ENCODE results near the gene RUFY1. TPM values are rescaled to one million over a fixed set of nuclear protein-coding genes. Genes with fewer than 3 reads are reported as not detected.

The RUFY1 gene
- total and polyA plus RNA-seq, 7 experiments from 2014 or later, result 21.0 to 63.0 (median 46.1) TPM

DNA sequence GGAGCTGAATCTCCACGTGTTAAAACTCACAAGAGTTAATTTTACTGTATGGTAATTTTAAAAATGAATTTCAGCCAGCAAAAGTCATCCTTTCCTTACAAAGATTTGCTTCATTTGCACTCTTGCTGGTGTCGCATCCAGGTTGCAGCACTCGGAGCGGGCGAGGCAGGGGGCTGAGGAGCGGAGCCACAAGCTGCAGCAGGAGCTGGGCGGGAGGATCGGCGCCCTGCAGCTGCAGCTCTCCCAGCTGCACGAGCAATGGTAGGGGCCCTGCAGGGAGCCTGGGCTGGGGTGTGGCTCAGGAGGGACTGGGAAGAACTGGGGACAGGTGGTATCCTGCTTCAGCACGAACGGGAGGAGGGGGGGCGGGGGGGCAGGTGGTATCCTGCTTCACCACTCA lies 46.1 kb downstream of the RUFY1 start:
- no peaks in the 10 kb centered on the region for H3K4me1 ChIP-seq (ENCODE audit: control insufficient read depth in 2 of 2, insufficient read depth in 2 of 2, low read length in 2 of 2)
- H3K36me3 ChIP-seq (ENCODE audit: control insufficient read depth in 2 of 3, insufficient read depth in 3 of 3, low read length in 3 of 3), result peaks cover 0 to 82% (median 14%) of the 10 kb centered on the region in 3 experiments
- CTCF ChIA-PET, result interaction anchor here (1.4 kb wide), 1 partner anchor 64 kb away, joined by 5 read pairs; no protein-coding TSS in a partner anchor
- Mint-ChIP-seq H3K4me1 (peaks cover 0 to 8% (median 0%) of the 10 kb centered on the region in 7 donors), H3K27me3 (no peaks in the 10 kb centered on the region), H3K27ac (no peak overlapping the region), H3K9me3 (no peaks in the 10 kb centered on the region), H3K4me3 (no peak overlapping the region), H3K36me3 (peaks cover 10 to 49% (median 28%) of the 10 kb centered on the region in 5 donors)
- H3K4me3 ChIP-seq (ENCODE audit: low read length), result no peak overlapping the region
- DNase-seq (no peak), ATAC-seq (no peak)
- intact Hi-C loops (cut with micrococcal nuclease), result no loop called here
- POLR2A ChIA-PET, result no interaction called here
- H3K9me3 ChIP-seq (ENCODE audit: control insufficient read depth in 2 of 3, low read length in 3 of 3), result no peaks in the 10 kb centered on the region
- H3K27me3 ChIP-seq (ENCODE audit: control insufficient read depth in 2 of 2, insufficient read depth in 2 of 2, low read length in 2 of 2), result no peaks in the 10 kb centered on the region
- no peak overlapping the region for H3K27ac ChIP-seq (ENCODE audit: low read depth, low read length)

DNA sequence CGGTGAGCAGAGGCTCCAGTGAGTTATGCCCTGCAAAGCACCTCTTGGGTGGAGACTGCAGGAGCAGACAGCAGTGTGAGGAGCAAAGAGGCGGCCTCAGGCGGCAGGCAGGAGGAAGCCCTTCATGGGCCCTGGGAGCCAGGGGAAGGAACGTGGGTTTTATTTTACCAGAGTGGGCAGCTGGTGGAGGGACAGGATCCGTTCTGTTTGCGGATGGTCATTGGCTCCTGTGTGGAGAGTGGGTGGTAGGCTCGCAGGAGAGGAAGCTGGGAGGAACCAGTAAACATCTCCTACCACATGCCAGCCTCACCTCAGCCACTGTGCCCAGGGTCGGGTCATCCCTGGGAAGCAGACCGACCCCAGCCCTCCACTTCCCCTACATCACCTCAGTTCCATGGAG lies 48.7 kb downstream of the RUFY1 start:
- H3K4me3 ChIP-seq (ENCODE audit: low read length), result no peak overlapping the region
- H3K9me3 Mint-ChIP-seq, result no peaks in the 10 kb centered on the region
- H3K4me3 Mint-ChIP-seq, result no peak overlapping the region
- peaks cover 0 to 8% (median 0%) of the 10 kb centered on the region in 7 donors for H3K4me1 Mint-ChIP-seq
- peaks cover 6 to 36% (median 17%) of the 10 kb centered on the region in 5 donors for H3K36me3 Mint-ChIP-seq
- DNase-seq (no peak), ATAC-seq (no peak)
- ChIA-PET POLR2A (interaction anchor here (1.5 kb wide), 1 partner anchor 9 kb away, joined by 4 read pairs; no protein-coding TSS in a partner anchor), CTCF (no interaction called here)
- H3K27me3 Mint-ChIP-seq, result no peaks in the 10 kb centered on the region
- no peaks in the 10 kb centered on the region for H3K27me3 ChIP-seq (ENCODE audit: control insufficient read depth in 2 of 2, insufficient read depth in 2 of 2, low read length in 2 of 2)
- no peaks in the 10 kb centered on the region for H3K9me3 ChIP-seq (ENCODE audit: control insufficient read depth in 2 of 3, low read length in 3 of 3)
- intact Hi-C loops (cut with micrococcal nuclease), result no loop called here
- H3K27ac Mint-ChIP-seq, result no peak overlapping the region
- no peaks in the 10 kb centered on the region for H3K4me1 ChIP-seq (ENCODE audit: control insufficient read depth in 2 of 2, insufficient read depth in 2 of 2, low read length in 2 of 2)
- H3K27ac ChIP-seq (ENCODE audit: low read depth, low read length), result no peak overlapping the region
- peaks cover 0 to 78% (median 14%) of the 10 kb centered on the region in 3 experiments for H3K36me3 ChIP-seq (ENCODE audit: control insufficient read depth in 2 of 3, insufficient read depth in 3 of 3, low read length in 3 of 3)

DNA sequence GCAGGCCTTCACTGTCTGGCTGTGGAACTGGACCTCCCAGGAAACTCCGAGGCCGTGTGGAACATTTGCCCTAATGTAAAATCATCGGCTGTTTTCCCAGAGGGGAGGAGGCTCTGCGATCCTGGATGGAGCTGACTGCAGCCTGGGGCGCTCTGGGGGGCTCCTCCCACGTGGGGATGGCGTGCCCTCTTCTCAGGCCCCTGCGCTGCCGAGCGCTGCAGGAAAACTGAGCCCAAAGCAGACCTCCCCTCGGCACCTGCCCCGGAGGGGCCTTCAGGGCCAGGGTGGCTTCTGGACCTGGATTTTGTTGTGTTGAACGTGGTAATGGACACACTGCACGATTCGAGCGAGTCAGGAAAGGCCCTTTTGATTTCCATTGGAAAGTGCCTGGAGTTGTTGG lies 49.2 kb downstream of the RUFY1 start:
- Mint-ChIP-seq H3K27ac (peak overlapping the region in 1 of 9 donors; percentile 5), H3K4me1 (peaks cover 0 to 8% (median 0%) of the 10 kb centered on the region in 7 donors), H3K9me3 (no peaks in the 10 kb centered on the region), H3K36me3 (peaks cover 6 to 37% (median 14%) of the 10 kb centered on the region in 5 donors), H3K4me3 (no peak overlapping the region), H3K27me3 (no peaks in the 10 kb centered on the region)
- H3K9me3 ChIP-seq (ENCODE audit: control insufficient read depth in 2 of 3, low read length in 3 of 3), result no peaks in the 10 kb centered on the region
- peaks cover 0 to 79% (median 14%) of the 10 kb centered on the region in 3 experiments for H3K36me3 ChIP-seq (ENCODE audit: control insufficient read depth in 2 of 3, insufficient read depth in 3 of 3, low read length in 3 of 3)
- no peaks in the 10 kb centered on the region for H3K27me3 ChIP-seq (ENCODE audit: control insufficient read depth in 2 of 2, insufficient read depth in 2 of 2, low read length in 2 of 2)
- DNase-seq, result no peak
- ChIA-PET CTCF (no interaction called here), POLR2A (no interaction called here)
- intact Hi-C loops (cut with micrococcal nuclease), result no loop called here
- no peaks in the 10 kb centered on the region for H3K4me1 ChIP-seq (ENCODE audit: control insufficient read depth in 2 of 2, insufficient read depth in 2 of 2, low read length in 2 of 2)
- H3K4me3 ChIP-seq (ENCODE audit: low read length), result no peak overlapping the region
- H3K27ac ChIP-seq (ENCODE audit: low read depth, low read length), result no peak overlapping the region
- ATAC-seq, result no peak

DNA sequence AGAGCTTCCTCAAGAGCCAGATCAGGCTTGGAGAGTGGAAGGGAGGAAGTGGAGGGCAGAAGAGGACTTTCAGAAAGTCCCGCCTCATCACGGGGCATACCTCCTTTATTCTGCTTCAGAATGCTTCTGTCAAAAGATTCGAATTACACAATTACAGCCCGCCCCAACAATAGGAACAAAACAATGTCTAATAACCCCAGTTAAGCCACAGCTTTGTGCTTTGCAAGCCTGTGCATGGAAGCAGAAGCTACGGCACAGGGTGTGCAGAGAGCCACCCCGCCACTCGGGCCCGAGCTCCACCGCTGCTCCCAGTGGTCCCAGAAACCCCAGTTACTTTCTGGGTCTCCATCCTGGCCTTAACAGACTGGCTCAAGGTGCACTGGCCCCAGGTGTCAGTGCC lies 49.6 kb downstream of the RUFY1 start:
- Mint-ChIP-seq H3K36me3 (peaks cover 6 to 35% (median 14%) of the 10 kb centered on the region in 5 donors), H3K4me1 (peaks cover 0 to 8% (median 0%) of the 10 kb centered on the region in 7 donors), H3K27me3 (no peaks in the 10 kb centered on the region), H3K4me3 (no peak overlapping the region), H3K9me3 (no peaks in the 10 kb centered on the region), H3K27ac (peak overlapping the region in 1 of 9 donors; percentile 5)
- CTCF ChIA-PET, result no interaction called here
- no peak for DNase-seq
- no peak overlapping the region for H3K4me3 ChIP-seq (ENCODE audit: low read length)
- H3K27me3 ChIP-seq (ENCODE audit: control insufficient read depth in 2 of 2, insufficient read depth in 2 of 2, low read length in 2 of 2), result no peaks in the 10 kb centered on the region
- no peak overlapping the region for H3K27ac ChIP-seq (ENCODE audit: low read depth, low read length)
- POLR2A ChIA-PET, result no interaction called here
- H3K4me1 ChIP-seq (ENCODE audit: control insufficient read depth in 2 of 2, insufficient read depth in 2 of 2, low read length in 2 of 2), result no peaks in the 10 kb centered on the region
- H3K9me3 ChIP-seq (ENCODE audit: control insufficient read depth in 2 of 3, low read length in 3 of 3), result no peaks in the 10 kb centered on the region
- ATAC-seq, result peak; percentile 60
- peaks cover 0 to 77% (median 14%) of the 10 kb centered on the region in 3 experiments for H3K36me3 ChIP-seq (ENCODE audit: control insufficient read depth in 2 of 3, insufficient read depth in 3 of 3, low read length in 3 of 3)
- intact Hi-C loops (cut with micrococcal nuclease), result no loop called here

DNA sequence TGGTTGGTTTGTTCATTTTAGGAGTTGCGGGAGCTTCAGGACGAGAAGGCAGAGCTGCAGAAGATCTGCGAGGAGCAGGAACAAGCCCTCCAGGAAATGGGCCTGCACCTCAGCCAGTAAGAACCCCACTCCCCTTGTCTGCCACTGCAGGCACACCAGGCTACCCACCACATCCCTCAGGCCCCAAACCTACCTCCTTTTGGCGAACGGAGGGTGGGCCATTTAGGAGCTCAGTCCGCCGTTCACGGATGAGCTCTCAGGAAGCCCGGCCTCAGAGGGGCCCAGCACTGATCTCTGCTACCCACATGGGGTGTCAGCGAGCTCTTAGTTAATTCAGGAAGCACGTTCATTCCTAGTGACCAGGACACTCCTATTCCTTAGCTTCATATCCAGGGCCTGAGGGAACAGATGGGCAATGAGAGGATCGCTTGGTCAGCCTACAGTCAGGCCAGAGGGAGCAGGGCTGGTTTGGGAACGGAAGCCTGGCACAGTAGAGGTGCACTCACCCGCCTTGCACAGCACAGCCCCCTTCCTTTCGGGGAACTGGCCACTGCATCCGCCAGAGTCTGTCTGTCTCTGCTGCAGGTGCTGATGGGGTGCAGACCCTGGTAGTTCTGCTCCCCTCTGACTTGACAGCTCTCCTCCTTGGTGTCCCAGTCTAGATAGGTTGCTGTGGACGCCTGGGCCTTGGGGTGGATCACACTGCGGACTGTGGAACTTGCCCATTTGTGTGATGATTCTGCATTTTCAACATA lies 51.7 kb downstream of the RUFY1 start:
- POLR2A ChIA-PET, result interaction anchor here (1.0 kb wide), 2 partner anchors 18 to 21 kb away, joined by 3 read pairs; partner anchors contain the start of gene HNRNPH1
- Histone ChIP-seq H3K4me3 (ENCODE audit: low read length) (no peak overlapping the region), H3K4me1 (ENCODE audit: control insufficient read depth in 2 of 2, insufficient read depth in 2 of 2, low read length in 2 of 2) (no peaks in the 10 kb centered on the region), H3K36me3 (ENCODE audit: control insufficient read depth in 2 of 3, insufficient read depth in 3 of 3, low read length in 3 of 3) (peaks cover 0 to 77% (median 8%) of the 10 kb centered on the region in 3 experiments), H3K27me3 (ENCODE audit: control insufficient read depth in 2 of 2, insufficient read depth in 2 of 2, low read length in 2 of 2) (no peaks in the 10 kb centered on the region), H3K9me3 (ENCODE audit: control insufficient read depth in 2 of 3, low read length in 3 of 3) (no peaks in the 10 kb centered on the region), H3K27ac (ENCODE audit: low read depth, low read length) (no peak overlapping the region)
- H3K36me3 Mint-ChIP-seq, result peaks cover 4 to 28% (median 7%) of the 10 kb centered on the region in 5 donors
- intact Hi-C loops (cut with micrococcal nuclease), result no loop called here
- H3K4me1 Mint-ChIP-seq, result peaks cover 0 to 8% (median 2%) of the 10 kb centered on the region in 7 donors
- ATAC-seq, result no peak
- H3K4me3 Mint-ChIP-seq, result no peak overlapping the region
- H3K27me3 Mint-ChIP-seq, result no peaks in the 10 kb centered on the region
- H3K27ac Mint-ChIP-seq, result peak overlapping the region in 1 of 9 donors; percentile 13
- DNase-seq, result no peak
- no peaks in the 10 kb centered on the region for H3K9me3 Mint-ChIP-seq
- CTCF ChIA-PET, result no interaction called here

DNA sequence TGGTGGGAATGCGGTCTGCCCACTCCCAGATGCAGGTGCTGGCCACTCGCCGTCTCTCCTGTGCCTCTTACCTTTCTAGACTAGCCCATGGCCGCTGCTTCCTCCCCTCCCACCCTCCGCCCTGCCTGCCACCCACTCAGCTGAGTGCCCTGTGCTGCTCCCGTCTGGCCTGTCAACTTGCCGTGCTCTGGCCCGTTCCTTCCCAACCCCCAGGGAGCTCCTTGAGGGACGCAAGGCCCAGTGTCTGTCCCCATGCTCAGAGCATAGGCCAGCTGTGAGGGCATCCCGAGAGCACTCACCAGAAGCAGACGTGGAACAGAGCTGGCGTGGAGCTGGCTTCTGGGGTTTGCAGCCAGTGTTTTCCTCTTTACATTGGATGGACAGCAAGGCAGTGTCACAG lies 53.0 kb downstream of the RUFY1 start:
- H3K36me3 Mint-ChIP-seq, result peaks cover 4 to 27% (median 6%) of the 10 kb centered on the region in 5 donors

More for the DNA sequence above, 53.0 kb downstream of the RUFY1 start:
- H3K27ac Mint-ChIP-seq, result no peak overlapping the region
- Histone ChIP-seq H3K27ac (ENCODE audit: low read depth, low read length) (no peak overlapping the region), H3K36me3 (ENCODE audit: control insufficient read depth in 2 of 3, insufficient read depth in 3 of 3, low read length in 3 of 3) (peaks cover 0 to 76% (median 8%) of the 10 kb centered on the region in 3 experiments), H3K4me3 (ENCODE audit: low read length) (no peak overlapping the region), H3K4me1 (ENCODE audit: control insufficient read depth in 2 of 2, insufficient read depth in 2 of 2, low read length in 2 of 2) (peaks cover 5% of the 10 kb centered on the region in 2 donors), H3K9me3 (ENCODE audit: control insufficient read depth in 2 of 3, low read length in 3 of 3) (no peaks in the 10 kb centered on the region), H3K27me3 (ENCODE audit: control insufficient read depth in 2 of 2, insufficient read depth in 2 of 2, low read length in 2 of 2) (no peaks in the 10 kb centered on the region)
- ATAC-seq (no peak), DNase-seq (no peak)
- no peak overlapping the region for H3K4me3 Mint-ChIP-seq
- intact Hi-C loops (cut with micrococcal nuclease), result no loop called here
- POLR2A ChIA-PET, result interaction anchor here (7.4 kb wide), 1 partner anchor 17 kb away, joined by 135 read pairs; the partner anchor contains the start of gene HNRNPH1
- H3K27me3 Mint-ChIP-seq, result no peaks in the 10 kb centered on the region
- peaks cover 5 to 19% (median 8%) of the 10 kb centered on the region in 7 donors for H3K4me1 Mint-ChIP-seq
- CTCF ChIA-PET, result interaction anchor here (0.6 kb wide), 1 partner anchor 143 kb away, joined by 3 read pairs; no protein-coding TSS in a partner anchor
- H3K9me3 Mint-ChIP-seq, result no peaks in the 10 kb centered on the region

Data from naive thymus-derived CD4-positive, alpha-beta T cell (primary cell).